ENCODE results near the gene IFNA16. TPM values are rescaled to one million over a fixed set of nuclear protein-coding genes. Genes with fewer than 3 reads are reported as not detected.
"Not testable (repeated sequence)": the region's sequence is repeated elsewhere in the genome, so short reads cannot be mapped to it uniquely, and the experiment has no call there.

The IFNA16 gene
- total RNA-seq, 4 donors from 2014 or later, result not detected

GRCh38 chr9:21182810-21183736, 34.0 kb downstream of the IFNA16 start:
- WGBS, result 34% methylated on average over 4 of the region's 4 CpGs

GRCh38 chr9:21174671-21175070, 42.4 kb downstream of the IFNA16 start:
- intact Hi-C loops (cut with DNase I), result no loop called here
- no peaks in the 10 kb centered on the region for H3K4me1 ChIP-seq
- H3K36me3 ChIP-seq, result no peaks in the 10 kb centered on the region
- H3K9me3 ChIP-seq, result no peaks in the 10 kb centered on the region
- no peaks in the 10 kb centered on the region for H3K27me3 ChIP-seq
- no peak overlapping the region for H3K27ac ChIP-seq (replicated peaks in 1 of 4)
- no peak for DNase-seq (ENCODE audit: extremely low spot score)
- TF ChIP-seq EP300 (IDR thresholded peaks at IDR 0.05), result no peak
- no peak for TF ChIP-seq POLR2A (IDR thresholded peaks at IDR 0.05; ENCODE audit: low read depth)
- TF ChIP-seq CTCF (IDR thresholded peaks at IDR 0.05), result no peak
- TF ChIP-seq POLR2AphosphoS5 (IDR thresholded peaks at IDR 0.05), result no peak
- 80% methylated on average over 2 of the region's 2 CpGs for WGBS
- no peak overlapping the region for H3K4me3 ChIP-seq

More at GRCh38 chr9:21182810-21183736, 34.0 kb downstream of the IFNA16 start:
- not testable (repeated sequence) for H3K9me3 ChIP-seq; H3K4me3 ChIP-seq; H3K27ac ChIP-seq (replicated peaks in 1 of 4); H3K27me3 ChIP-seq; H3K36me3 ChIP-seq; DNase-seq (ENCODE audit: extremely low spot score); H3K4me1 ChIP-seq
- peak in 1 of 3 experiments; percentile 37 for TF ChIP-seq CTCF (IDR thresholded peaks at IDR 0.05)
- intact Hi-C loops (cut with DNase I), result loop anchor here (10.0 kb wide), 1 partner anchor 48 kb away; no protein-coding TSS in a partner anchor

GRCh38 chr9:21172156-21172555, 45.0 kb downstream of the IFNA16 start:
- TF ChIP-seq CTCF (IDR thresholded peaks at IDR 0.05) (no peak), POLR2A (IDR thresholded peaks at IDR 0.05; ENCODE audit: low read depth) (no peak)
- no peak overlapping the region for H3K4me3 ChIP-seq
- 80% methylated on average over 3 of the region's 3 CpGs for WGBS
- H3K27ac ChIP-seq (replicated peaks in 1 of 4), result no peak overlapping the region
- no peaks in the 10 kb centered on the region for H3K36me3 ChIP-seq
- no peaks in the 10 kb centered on the region for H3K27me3 ChIP-seq
- H3K4me1 ChIP-seq, result no peaks in the 10 kb centered on the region
- no peaks in the 10 kb centered on the region for H3K9me3 ChIP-seq
- intact Hi-C loops (cut with DNase I), result no loop called here
- DNase-seq (ENCODE audit: extremely low spot score), result no peak

DNA sequence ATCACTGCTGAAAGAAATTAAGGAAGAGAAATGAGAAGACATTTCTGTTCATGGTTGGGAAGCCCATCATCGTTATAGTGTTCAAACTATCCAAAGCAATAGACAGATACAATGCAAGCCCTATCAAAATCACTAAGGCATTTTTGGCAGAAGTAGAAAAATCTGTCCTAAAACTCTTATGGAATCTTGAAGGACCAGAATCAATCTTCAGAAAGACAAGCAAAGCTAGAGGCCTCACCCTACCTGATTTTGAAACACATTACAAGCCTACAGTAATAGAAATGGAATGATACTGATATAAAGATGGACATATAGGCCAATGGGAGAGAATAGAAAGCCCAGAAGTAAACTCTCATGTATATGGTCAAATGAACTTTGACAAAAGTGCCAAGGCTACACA, 45.8 kb downstream of the IFNA16 start:
- H3K27me3 ChIP-seq, result no peaks in the 10 kb centered on the region
- H3K36me3 ChIP-seq, result no peaks in the 10 kb centered on the region
- no peak overlapping the region for H3K4me3 ChIP-seq
- H3K9me3 ChIP-seq, result no peaks in the 10 kb centered on the region
- H3K4me1 ChIP-seq, result no peaks in the 10 kb centered on the region
- WGBS, result 86% methylated on average over 1 of the region's 1 CpG
- intact Hi-C loops (cut with DNase I), result no loop called here
- no peak for TF ChIP-seq CTCF (IDR thresholded peaks at IDR 0.05)
- H3K27ac ChIP-seq (replicated peaks in 1 of 4), result no peak overlapping the region
- DNase-seq (ENCODE audit: extremely low spot score), result no peak

DNA sequence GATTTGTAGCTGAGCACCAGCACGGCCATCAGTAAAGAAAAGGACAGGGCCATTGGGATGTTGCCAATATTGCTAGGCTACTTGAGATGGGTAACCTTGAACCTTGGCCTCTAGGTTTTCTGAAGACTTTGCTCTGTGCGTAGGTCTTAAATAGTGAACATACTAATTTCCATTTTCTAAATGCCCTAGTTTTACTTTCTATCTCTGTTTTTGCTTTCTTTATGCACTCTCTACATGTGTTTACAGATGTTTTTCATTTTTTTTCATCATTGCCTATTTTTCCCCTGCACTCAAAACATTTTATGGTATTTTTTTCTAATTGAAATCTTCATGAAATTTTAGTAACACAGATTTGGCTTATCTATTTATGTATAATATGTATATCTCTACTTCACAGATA, 50.6 kb downstream of the IFNA16 start, which contains the start of gene IFNA21:
Gene IFNA21, minus strand, starts transcription at position 101 of the 400 bp plus-strand sequence. Its CDS starts 48 bp downstream, at position 53.
- H3K4me3 ChIP-seq; H3K9me3 ChIP-seq; H3K36me3 ChIP-seq; DNase-seq (ENCODE audit: extremely low spot score); H3K27ac ChIP-seq (replicated peaks in 1 of 4); intact Hi-C loops (cut with DNase I); H3K27me3 ChIP-seq; H3K4me1 ChIP-seq: not testable (repeated sequence)
- WGBS, result 82% methylated on average over 2 of the region's 2 CpGs

Other genes starting within 250 kb of the IFNA16 start
- 10 to 100 TPM; 13.8 to 25.0 (median 17.9) TPM for gene HACD4, start 185.7 kb downstream of the IFNA16 start, total RNA-seq
- not detected for gene IFNB1, start 139.4 kb downstream of the IFNA16 start, total RNA-seq
- gene IFNW1, start 75.5 kb downstream of the IFNA16 start, total RNA-seq, result not detected
- not detected for gene IFNA21, start 50.7 kb downstream of the IFNA16 start, total RNA-seq
- gene IFNA4, start 29.7 kb downstream of the IFNA16 start, total RNA-seq, result not detected
- not detected for gene IFNA7, start 15.1 kb downstream of the IFNA16 start, total RNA-seq
- not detected for gene IFNA10, start 10.2 kb downstream of the IFNA16 start, total RNA-seq
- gene IFNA17, start 10.9 kb upstream of the IFNA16 start, total RNA-seq, result not detected
- not detected for gene IFNA14, start 22.7 kb upstream of the IFNA16 start, total RNA-seq
- not detected for gene IFNA5, start 88.0 kb upstream of the IFNA16 start, total RNA-seq
- gene KLHL9, start 118.1 kb upstream of the IFNA16 start, total RNA-seq, result 10 to 100 TPM; 19.2 to 22.8 (median 21.3) TPM
- not detected for gene IFNA6, start 133.6 kb upstream of the IFNA16 start, total RNA-seq
- gene IFNA13, start 150.7 kb upstream of the IFNA16 start, total RNA-seq, result not detected
- not detected for gene IFNA2, start 168.1 kb upstream of the IFNA16 start, total RNA-seq
- gene IFNA8, start 191.8 kb upstream of the IFNA16 start, total RNA-seq, result not detected
- gene IFNA1, start 223.1 kb upstream of the IFNA16 start, total RNA-seq, result not detected